BE2C (cell line): ENCODE data around the gene CXXC5.

Source experiments
- DNase-seq: peaks from one replicate; pipeline ENCODE4 v3.0.0-alpha.2; 2020
- H3K27me3 ChIP-seq: fragments of 250-450 bp; sonication (Bioruptor Pico); 2 replicates; pipeline ENCODE4 v1.5.1; 2020; ENCODE audit warnings: mild to moderate bottlenecking
- H3K36me3 ChIP-seq: fragments of 250-450 bp; sonication (Bioruptor Pico); 2 replicates; pipeline ENCODE4 v1.5.1; 2020; ENCODE audit warnings: mild to moderate bottlenecking
- H3K4me1 ChIP-seq: fragments of 250-450 bp; sonication (Bioruptor Pico); 2 replicates; pipeline ENCODE4 v1.5.1; 2020
- H3K4me3 ChIP-seq: 2 replicates; pipeline ENCODE4 v1.5.1; 2011; ENCODE audit warnings: low read depth, low read length
- H3K9me3 ChIP-seq: fragments of 250-450 bp; sonication (Bioruptor Pico); 2 replicates; pipeline ENCODE4 v1.5.1; 2020
- TF ChIP-seq, protein P1 (sequence below): IDR thresholded peaks from 2 replicates; pipeline ENCODE4 v1.5.1; 2012; ENCODE audit warnings: mild to moderate bottlenecking, low read depth, low read length

CXXC5 gene

DNA sequence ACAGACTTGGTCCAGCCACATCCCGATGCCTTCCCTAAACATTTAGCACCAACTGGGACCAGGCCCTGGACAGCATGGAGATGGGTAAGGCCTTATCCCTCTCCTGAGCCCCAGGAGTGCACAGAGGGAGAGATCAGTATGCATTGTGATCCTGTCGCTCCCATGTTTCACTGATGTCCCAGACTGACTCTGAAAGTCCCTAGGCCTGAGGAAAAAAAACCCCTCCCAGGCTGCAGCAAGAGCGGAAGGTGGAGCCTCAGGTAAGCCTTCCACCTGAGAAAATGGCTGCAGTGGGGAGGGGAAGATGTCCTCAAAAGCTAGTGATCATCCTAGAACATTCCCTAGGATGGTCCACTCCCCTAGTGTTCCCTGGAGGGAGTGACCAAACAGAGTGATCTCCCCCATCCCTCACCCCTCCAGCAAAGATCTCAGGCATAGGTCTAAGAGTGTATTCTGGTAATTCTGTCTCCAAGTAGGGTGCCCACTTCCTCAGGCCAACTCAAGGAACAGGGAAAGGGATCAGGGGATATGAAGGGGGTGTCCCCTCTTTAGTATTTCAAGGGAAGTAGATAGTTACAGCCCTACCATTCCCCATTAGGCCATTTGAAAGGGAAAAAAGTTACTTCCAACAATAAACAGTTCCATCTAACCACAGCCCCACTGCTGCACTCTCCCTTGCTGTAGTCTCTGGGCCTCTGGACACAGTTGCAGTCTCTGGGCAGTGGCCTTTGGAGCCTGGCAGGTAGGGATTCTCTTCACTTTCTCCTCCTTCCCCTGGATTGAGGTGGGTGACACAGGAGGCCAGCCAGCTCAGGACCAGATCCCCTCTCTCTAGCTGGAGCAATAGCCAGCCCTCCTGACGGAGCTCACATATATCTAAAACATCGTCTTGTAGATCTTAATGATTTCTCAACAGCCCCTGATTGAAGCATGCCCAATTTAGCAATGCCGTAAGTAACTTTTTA, 6.8 kb upstream of the CXXC5 start:
- H3K9me3 ChIP-seq: no peaks in the 10 kb centered on the region
- TF ChIP-seq, protein P1, sequence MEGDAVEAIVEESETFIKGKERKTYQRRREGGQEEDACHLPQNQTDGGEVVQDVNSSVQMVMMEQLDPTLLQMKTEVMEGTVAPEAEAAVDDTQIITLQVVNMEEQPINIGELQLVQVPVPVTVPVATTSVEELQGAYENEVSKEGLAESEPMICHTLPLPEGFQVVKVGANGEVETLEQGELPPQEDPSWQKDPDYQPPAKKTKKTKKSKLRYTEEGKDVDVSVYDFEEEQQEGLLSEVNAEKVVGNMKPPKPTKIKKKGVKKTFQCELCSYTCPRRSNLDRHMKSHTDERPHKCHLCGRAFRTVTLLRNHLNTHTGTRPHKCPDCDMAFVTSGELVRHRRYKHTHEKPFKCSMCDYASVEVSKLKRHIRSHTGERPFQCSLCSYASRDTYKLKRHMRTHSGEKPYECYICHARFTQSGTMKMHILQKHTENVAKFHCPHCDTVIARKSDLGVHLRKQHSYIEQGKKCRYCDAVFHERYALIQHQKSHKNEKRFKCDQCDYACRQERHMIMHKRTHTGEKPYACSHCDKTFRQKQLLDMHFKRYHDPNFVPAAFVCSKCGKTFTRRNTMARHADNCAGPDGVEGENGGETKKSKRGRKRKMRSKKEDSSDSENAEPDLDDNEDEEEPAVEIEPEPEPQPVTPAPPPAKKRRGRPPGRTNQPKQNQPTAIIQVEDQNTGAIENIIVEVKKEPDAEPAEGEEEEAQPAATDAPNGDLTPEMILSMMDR: no peak
- H3K27me3 ChIP-seq: no peaks in the 10 kb centered on the region
- no peak for DNase-seq
- H3K36me3 ChIP-seq: no peaks in the 10 kb centered on the region
- no peak overlapping the region for H3K4me3 ChIP-seq
- peaks cover 25% of the 10 kb centered on the region for H3K4me1 ChIP-seq

DNA sequence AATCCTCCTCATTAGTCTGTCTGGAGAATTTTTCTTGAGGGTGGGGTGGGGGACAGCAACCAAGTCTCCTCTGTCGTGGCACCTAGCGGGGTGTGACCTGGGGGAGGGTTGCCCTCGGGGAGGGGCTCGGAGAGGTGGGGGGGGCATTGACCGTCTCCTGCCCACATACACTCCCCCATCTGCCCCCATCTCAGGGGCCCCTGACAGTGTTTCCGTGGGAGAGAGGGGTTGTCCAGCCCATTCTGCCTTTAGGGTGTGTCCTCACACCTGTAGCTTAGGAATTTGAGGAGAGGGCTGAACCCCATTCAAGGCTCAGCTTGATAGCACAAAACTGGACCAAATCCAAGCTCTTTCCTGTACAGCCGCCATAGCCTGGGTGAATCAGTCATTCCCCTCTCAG, 5.9 kb upstream of the CXXC5 start:
- H3K27me3 ChIP-seq: no peaks in the 10 kb centered on the region
- no peak for DNase-seq
- TF ChIP-seq, protein P1: no peak
- peaks cover 23% of the 10 kb centered on the region for H3K4me1 ChIP-seq
- H3K4me3 ChIP-seq: no peak overlapping the region
- no peaks in the 10 kb centered on the region for H3K36me3 ChIP-seq
- no peaks in the 10 kb centered on the region for H3K9me3 ChIP-seq

DNA sequence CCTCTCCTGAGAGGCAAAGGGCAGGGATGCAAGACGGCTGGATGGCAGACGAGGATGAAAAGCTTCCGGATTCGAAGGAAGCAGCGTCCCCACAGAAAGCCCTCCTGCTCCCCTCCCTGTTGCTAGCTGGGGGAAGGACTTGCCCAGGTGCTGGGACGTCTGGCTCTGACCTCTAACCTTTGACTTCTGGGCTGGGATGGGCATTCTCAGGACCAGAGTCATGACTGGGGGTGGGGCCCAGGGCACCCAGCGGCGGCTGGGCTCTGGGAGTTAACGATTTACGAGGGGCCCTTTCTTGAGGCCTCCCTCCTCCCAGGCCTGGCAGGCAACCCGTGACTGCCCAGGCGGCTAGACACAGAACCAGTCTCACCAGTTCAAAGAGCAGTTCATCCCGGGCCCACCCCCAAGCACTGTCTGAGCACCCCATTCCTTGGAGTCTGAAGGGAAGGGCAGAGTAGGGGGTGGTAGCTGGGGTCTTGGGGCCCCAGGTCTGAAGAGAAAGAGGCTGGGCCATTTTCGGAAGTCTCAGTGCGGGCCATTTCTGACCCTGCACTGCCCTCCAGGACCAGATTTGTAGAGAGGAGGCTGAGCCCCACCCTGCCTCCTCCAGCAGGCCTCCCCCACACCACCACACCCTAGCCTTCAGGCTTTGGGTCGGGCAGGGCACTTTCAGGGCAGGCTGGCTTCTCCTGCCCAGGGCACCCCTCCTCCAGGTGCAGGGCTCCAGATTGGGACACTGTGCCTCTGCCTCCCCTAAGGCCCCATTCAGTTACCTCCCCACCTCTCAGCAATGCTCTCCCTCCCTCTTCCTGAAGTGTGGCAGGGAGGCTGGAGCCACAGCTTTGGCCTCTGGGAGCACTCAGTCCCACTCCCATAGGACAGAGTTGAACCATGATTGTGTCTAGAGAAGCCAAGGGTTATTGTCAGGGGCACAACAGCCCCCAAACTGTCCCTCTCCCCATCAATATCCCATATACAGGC, 5.0 kb upstream of the CXXC5 start:
- no peaks in the 10 kb centered on the region for H3K27me3 ChIP-seq
- no peaks in the 10 kb centered on the region for H3K36me3 ChIP-seq
- no peak for DNase-seq
- H3K9me3 ChIP-seq: no peaks in the 10 kb centered on the region
- TF ChIP-seq, protein P1: no peak
- H3K4me1 ChIP-seq: peaks cover 26% of the 10 kb centered on the region
- H3K4me3 ChIP-seq: no peak overlapping the region

DNA sequence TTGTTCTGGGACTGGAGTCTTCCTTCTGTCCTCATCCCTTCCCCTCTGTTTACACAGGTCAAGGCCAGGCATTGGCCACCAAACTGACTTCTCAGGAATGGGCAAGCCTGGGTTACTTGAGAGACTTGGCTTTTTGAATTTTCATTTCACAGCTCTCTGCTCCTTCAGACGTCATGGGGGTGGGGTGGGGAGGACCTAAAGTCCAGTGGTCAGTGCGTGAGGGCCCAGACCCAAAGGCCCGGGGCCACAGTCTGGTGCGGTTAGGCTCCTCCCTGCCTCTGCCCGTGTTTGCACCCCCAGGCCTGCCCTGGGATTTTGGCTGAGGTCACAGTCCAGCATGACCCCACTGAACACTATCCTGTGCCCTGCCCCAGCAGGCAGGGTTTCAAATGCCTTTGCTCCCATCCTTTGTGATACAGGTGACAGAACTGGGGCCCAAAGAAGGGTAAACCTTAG, 4.1 kb upstream of the CXXC5 start:
- no peak for DNase-seq
- H3K4me3 ChIP-seq: no peak overlapping the region
- TF ChIP-seq, protein P1: no peak
- no peaks in the 10 kb centered on the region for H3K36me3 ChIP-seq
- no peaks in the 10 kb centered on the region for H3K27me3 ChIP-seq
- peaks cover 18% of the 10 kb centered on the region for H3K4me1 ChIP-seq
- H3K9me3 ChIP-seq: no peaks in the 10 kb centered on the region

DNA sequence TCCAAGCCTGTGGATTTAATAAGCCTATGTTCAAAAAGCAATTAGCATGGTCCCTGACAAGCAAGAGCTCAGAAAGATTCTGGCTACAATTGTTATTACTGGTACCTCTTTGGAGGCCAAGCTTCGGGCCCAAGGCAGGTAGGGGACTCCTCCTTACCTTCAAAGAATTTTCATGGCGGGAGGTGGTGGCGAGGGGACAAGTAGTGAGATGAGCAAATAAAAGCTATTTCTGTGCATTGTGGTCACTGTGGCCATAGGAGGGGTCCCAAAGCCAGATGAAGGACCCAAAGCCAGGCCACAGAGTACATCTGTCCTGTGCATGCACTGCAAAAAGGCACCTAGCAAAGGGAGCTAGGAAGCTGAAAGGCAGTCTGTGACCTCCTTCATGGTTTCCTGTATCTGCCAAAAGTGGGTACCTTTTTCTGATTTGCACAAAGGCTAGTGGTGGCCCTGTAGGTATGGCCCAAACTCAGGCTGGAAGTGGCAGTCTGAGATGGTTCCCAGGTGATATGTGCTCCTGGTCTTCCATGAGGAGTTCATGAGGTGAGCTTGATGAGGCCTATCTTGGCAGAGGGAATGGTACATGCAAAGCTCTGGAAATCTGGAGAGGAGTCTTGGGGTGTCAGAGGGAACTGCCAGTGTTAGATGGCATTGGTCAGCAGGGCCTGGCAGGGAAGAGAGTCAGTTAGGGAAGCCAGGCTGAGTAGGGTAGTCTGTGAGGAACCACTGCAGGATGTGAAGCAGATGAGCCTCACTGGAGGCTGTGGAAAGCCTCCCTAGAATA, 3.3 kb upstream of the CXXC5 start:
- Histone ChIP-seq H3K4me3 (no peak overlapping the region), H3K27me3 (no peaks in the 10 kb centered on the region), H3K4me1 (peaks cover 10% of the 10 kb centered on the region), H3K36me3 (no peaks in the 10 kb centered on the region), H3K9me3 (no peaks in the 10 kb centered on the region)
- TF ChIP-seq, protein P1: no peak
- DNase-seq: no peak
